Measurements from ENCODE around the gene HARBI1. TPM values are rescaled to one million over a fixed set of nuclear protein-coding genes. Genes with fewer than 3 reads are reported as not detected.
A peak's percentile ranks its signal among the peaks of the same experiment; 100 is the strongest.

The HARBI1 gene
- total and polyA plus RNA-seq, 3 experiments from 2014 or later: 4.6 to 12.9 (median 5.3) TPM

- CTCF ChIA-PET: interaction anchor here (0.9 to 1.6 kb wide), 2 partner anchors 12 to 35 kb away, joined by 3 read pairs; no protein-coding TSS in a partner anchor
- peak overlapping the region in 2 of 8 donors; percentile 21 to 53 for H3K27ac Mint-ChIP-seq
- Histone ChIP-seq H3K4me1 (ENCODE audit: insufficient read depth, low read length) (no peaks in the 10 kb centered on the region), H3K9me3 (ENCODE audit: low read length) (no peaks in the 10 kb centered on the region), H3K27ac (ENCODE audit: low read depth, low read length) (no peak overlapping the region), H3K36me3 (ENCODE audit: insufficient read depth, low read length) (peaks cover 55% of the 10 kb centered on the region), H3K27me3 (ENCODE audit: insufficient read depth, low read length, poor library complexity, severe bottlenecking) (no peaks in the 10 kb centered on the region), H3K4me3 (ENCODE audit: low read length) (no peak overlapping the region)
- no peaks in the 10 kb centered on the region for H3K27me3 Mint-ChIP-seq
- POLR2A ChIA-PET: no interaction called here
- no peaks in the 10 kb centered on the region for H3K9me3 Mint-ChIP-seq
- peaks cover 18 to 84% (median 38%) of the 10 kb centered on the region in 3 donors for H3K36me3 Mint-ChIP-seq
- H3K4me3 Mint-ChIP-seq: no peak overlapping the region
- no peaks in the 10 kb centered on the region for H3K4me1 Mint-ChIP-seq
- no peak for DNase-seq
Observed at GRCh38 chr11:46659908-46660307, 42.9 kb upstream of the HARBI1 start.

GRCh38 chr11:46658259-46658658 lies 41.2 kb upstream of the HARBI1 start:
- H3K27ac Mint-ChIP-seq: no peak overlapping the region
- Histone ChIP-seq H3K27me3 (ENCODE audit: insufficient read depth, low read length, poor library complexity, severe bottlenecking) (no peaks in the 10 kb centered on the region), H3K9me3 (ENCODE audit: low read length) (no peaks in the 10 kb centered on the region), H3K4me3 (ENCODE audit: low read length) (no peak overlapping the region), H3K4me1 (ENCODE audit: insufficient read depth, low read length) (no peaks in the 10 kb centered on the region), H3K36me3 (ENCODE audit: insufficient read depth, low read length) (peaks cover 47% of the 10 kb centered on the region), H3K27ac (ENCODE audit: low read depth, low read length) (no peak overlapping the region)
- ChIA-PET POLR2A (no interaction called here), CTCF (no interaction called here)
- no peak overlapping the region for H3K4me3 Mint-ChIP-seq
- H3K36me3 Mint-ChIP-seq: peaks cover 11 to 79% (median 30%) of the 10 kb centered on the region in 3 donors
- DNase-seq: no peak
- H3K9me3 Mint-ChIP-seq: no peaks in the 10 kb centered on the region
- H3K27me3 Mint-ChIP-seq: no peaks in the 10 kb centered on the region
- H3K4me1 Mint-ChIP-seq: no peaks in the 10 kb centered on the region

- Mint-ChIP-seq H3K27me3 (no peaks in the 10 kb centered on the region), H3K36me3 (peaks cover 9 to 79% (median 26%) of the 10 kb centered on the region in 3 donors), H3K27ac (peak overlapping the region in 2 of 8 donors; percentile 38), H3K9me3 (no peaks in the 10 kb centered on the region), H3K4me1 (no peaks in the 10 kb centered on the region), H3K4me3 (no peak overlapping the region)
- Histone ChIP-seq H3K27me3 (ENCODE audit: insufficient read depth, low read length, poor library complexity, severe bottlenecking) (no peaks in the 10 kb centered on the region), H3K4me1 (ENCODE audit: insufficient read depth, low read length) (no peaks in the 10 kb centered on the region), H3K4me3 (ENCODE audit: low read length) (no peak overlapping the region), H3K27ac (ENCODE audit: low read depth, low read length) (no peak overlapping the region), H3K36me3 (ENCODE audit: insufficient read depth, low read length) (peaks cover 45% of the 10 kb centered on the region), H3K9me3 (ENCODE audit: low read length) (no peaks in the 10 kb centered on the region)
- ChIA-PET POLR2A (no interaction called here), CTCF (interaction anchor here (1.4 kb wide), 1 partner anchor 86 kb away, joined by 3 read pairs; no protein-coding TSS in a partner anchor)
- DNase-seq: no peak
Observed at GRCh38 chr11:46657186-46657585, 40.2 kb upstream of the HARBI1 start.

GRCh38 chr11:46655631-46656030 lies 38.6 kb upstream of the HARBI1 start:
- DNase-seq: no peak
- ChIA-PET POLR2A (no interaction called here), CTCF (no interaction called here)
- no peak overlapping the region for H3K4me3 ChIP-seq (ENCODE audit: low read length)
- H3K27ac Mint-ChIP-seq: peak overlapping the region in 1 of 8 donors; percentile 69
- H3K9me3 Mint-ChIP-seq: no peaks in the 10 kb centered on the region
- no peaks in the 10 kb centered on the region for H3K27me3 Mint-ChIP-seq
- H3K9me3 ChIP-seq (ENCODE audit: low read length): no peaks in the 10 kb centered on the region
- H3K27me3 ChIP-seq (ENCODE audit: insufficient read depth, low read length, poor library complexity, severe bottlenecking): no peaks in the 10 kb centered on the region
- peaks cover 13 to 83% (median 34%) of the 10 kb centered on the region in 3 donors for H3K36me3 Mint-ChIP-seq
- H3K4me1 Mint-ChIP-seq: no peaks in the 10 kb centered on the region
- no peak overlapping the region for H3K27ac ChIP-seq (ENCODE audit: low read depth, low read length)
- H3K4me3 Mint-ChIP-seq: no peak overlapping the region
- no peaks in the 10 kb centered on the region for H3K4me1 ChIP-seq (ENCODE audit: insufficient read depth, low read length)
- peaks cover 59% of the 10 kb centered on the region for H3K36me3 ChIP-seq (ENCODE audit: insufficient read depth, low read length)

- Mint-ChIP-seq H3K4me1 (peaks cover 0 to 4% (median 0%) of the 10 kb centered on the region in 3 donors), H3K4me3 (no peak overlapping the region), H3K27me3 (no peaks in the 10 kb centered on the region), H3K36me3 (peaks cover 7 to 77% (median 16%) of the 10 kb centered on the region in 3 donors), H3K27ac (no peak overlapping the region), H3K9me3 (no peaks in the 10 kb centered on the region)
- Histone ChIP-seq H3K4me3 (ENCODE audit: low read length) (no peak overlapping the region), H3K4me1 (ENCODE audit: insufficient read depth, low read length) (no peaks in the 10 kb centered on the region), H3K36me3 (ENCODE audit: insufficient read depth, low read length) (peaks cover 69% of the 10 kb centered on the region), H3K27ac (ENCODE audit: low read depth, low read length) (no peak overlapping the region), H3K27me3 (ENCODE audit: insufficient read depth, low read length, poor library complexity, severe bottlenecking) (no peaks in the 10 kb centered on the region), H3K9me3 (ENCODE audit: low read length) (no peaks in the 10 kb centered on the region)
- ChIA-PET POLR2A (no interaction called here), CTCF (no interaction called here)
- DNase-seq: no peak
Observed at GRCh38 chr11:46649180-46649738, 32.2 kb upstream of the HARBI1 start.

- Histone ChIP-seq H3K4me1 (ENCODE audit: insufficient read depth, low read length) (no peaks in the 10 kb centered on the region), H3K27me3 (ENCODE audit: insufficient read depth, low read length, poor library complexity, severe bottlenecking) (no peaks in the 10 kb centered on the region), H3K27ac (ENCODE audit: low read depth, low read length) (no peak overlapping the region), H3K9me3 (ENCODE audit: low read length) (no peaks in the 10 kb centered on the region), H3K4me3 (ENCODE audit: low read length) (no peak overlapping the region), H3K36me3 (ENCODE audit: insufficient read depth, low read length) (peaks cover 35% of the 10 kb centered on the region)
- Mint-ChIP-seq H3K4me3 (no peak overlapping the region), H3K36me3 (peaks cover 11 to 70% (median 23%) of the 10 kb centered on the region in 3 donors), H3K4me1 (peaks cover 18 to 30% (median 19%) of the 10 kb centered on the region in 3 donors), H3K9me3 (no peaks in the 10 kb centered on the region), H3K27me3 (no peaks in the 10 kb centered on the region), H3K27ac (peak overlapping the region in 1 of 8 donors; percentile 17)
- POLR2A ChIA-PET: no interaction called here
- CTCF ChIA-PET: no interaction called here
- no peak for DNase-seq
Observed at GRCh38 chr11:46643986-46644385, 27.0 kb upstream of the HARBI1 start.

GRCh38 chr11:46643531-46643930 lies 26.5 kb upstream of the HARBI1 start:
- H3K4me3 Mint-ChIP-seq: no peak overlapping the region
- H3K9me3 Mint-ChIP-seq: no peaks in the 10 kb centered on the region
- H3K27ac ChIP-seq (ENCODE audit: low read depth, low read length): no peak overlapping the region
- peaks cover 11 to 70% (median 23%) of the 10 kb centered on the region in 3 donors for H3K36me3 Mint-ChIP-seq
- peak overlapping the region in 1 of 8 donors; percentile 17 for H3K27ac Mint-ChIP-seq
- H3K4me1 Mint-ChIP-seq: peaks cover 20 to 31% (median 20%) of the 10 kb centered on the region in 3 donors
- no peak for DNase-seq
- H3K4me1 ChIP-seq (ENCODE audit: insufficient read depth, low read length): no peaks in the 10 kb centered on the region
- H3K27me3 ChIP-seq (ENCODE audit: insufficient read depth, low read length, poor library complexity, severe bottlenecking): no peaks in the 10 kb centered on the region
- POLR2A ChIA-PET: no interaction called here
- H3K4me3 ChIP-seq (ENCODE audit: low read length): no peak overlapping the region
- CTCF ChIA-PET: no interaction called here
- no peaks in the 10 kb centered on the region for H3K27me3 Mint-ChIP-seq
- peaks cover 34% of the 10 kb centered on the region for H3K36me3 ChIP-seq (ENCODE audit: insufficient read depth, low read length)
- no peaks in the 10 kb centered on the region for H3K9me3 ChIP-seq (ENCODE audit: low read length)

GRCh38 chr11:46642627-46643335 lies 25.8 kb upstream of the HARBI1 start:
- peaks cover 31% of the 10 kb centered on the region for H3K36me3 ChIP-seq (ENCODE audit: insufficient read depth, low read length)
- Mint-ChIP-seq H3K4me3 (no peak overlapping the region), H3K9me3 (no peaks in the 10 kb centered on the region), H3K27me3 (no peaks in the 10 kb centered on the region), H3K27ac (peak overlapping the region in 2 of 8 donors; percentile 33 to 56), H3K36me3 (peaks cover 11 to 70% (median 25%) of the 10 kb centered on the region in 3 donors), H3K4me1 (peaks cover 22 to 34% (median 23%) of the 10 kb centered on the region in 3 donors)
- CTCF ChIA-PET: interaction anchor here (1.0 kb wide), 1 partner anchor 25 kb away, joined by 3 read pairs; no protein-coding TSS in a partner anchor
- POLR2A ChIA-PET: no interaction called here
- H3K4me3 ChIP-seq (ENCODE audit: low read length): no peak overlapping the region
- H3K9me3 ChIP-seq (ENCODE audit: low read length): no peaks in the 10 kb centered on the region
- no peaks in the 10 kb centered on the region for H3K27me3 ChIP-seq (ENCODE audit: insufficient read depth, low read length, poor library complexity, severe bottlenecking)
- peak in 1 of 5 donors; percentile 43 for DNase-seq
- no peaks in the 10 kb centered on the region for H3K4me1 ChIP-seq (ENCODE audit: insufficient read depth, low read length)
- H3K27ac ChIP-seq (ENCODE audit: low read depth, low read length): no peak overlapping the region
